Subcutaneous adipose tissue (tissue), 4 donors: Measurements from ENCODE around the gene PIK3IP1. TPM values are rescaled to one million over a fixed set of nuclear protein-coding genes. Genes with fewer than 3 reads are reported as not detected.

ENCODE experiments used
- total RNA-seq, 4 donors: library from RNA; depleted of rRNA; stranded (reverse); fragments of >200 nt; gene quantifications; one replicate each; pipeline ENCODE4 v1.1.0, GENCODE V29; 2016
- TF ChIP-seq, protein P1 (sequence below): fragments of 450-650 bp; IDR thresholded peaks from one replicate; pipeline ENCODE4 v1.5.1; 2016; ENCODE audit warnings: low read depth, mild to moderate bottlenecking, control low read depth, antibody characterized with exemption, moderate library complexity

The PIK3IP1 gene
- total RNA-seq, 4 donors from 2014 or later, result 39.9 to 179 (median 98.4) TPM

DNA sequence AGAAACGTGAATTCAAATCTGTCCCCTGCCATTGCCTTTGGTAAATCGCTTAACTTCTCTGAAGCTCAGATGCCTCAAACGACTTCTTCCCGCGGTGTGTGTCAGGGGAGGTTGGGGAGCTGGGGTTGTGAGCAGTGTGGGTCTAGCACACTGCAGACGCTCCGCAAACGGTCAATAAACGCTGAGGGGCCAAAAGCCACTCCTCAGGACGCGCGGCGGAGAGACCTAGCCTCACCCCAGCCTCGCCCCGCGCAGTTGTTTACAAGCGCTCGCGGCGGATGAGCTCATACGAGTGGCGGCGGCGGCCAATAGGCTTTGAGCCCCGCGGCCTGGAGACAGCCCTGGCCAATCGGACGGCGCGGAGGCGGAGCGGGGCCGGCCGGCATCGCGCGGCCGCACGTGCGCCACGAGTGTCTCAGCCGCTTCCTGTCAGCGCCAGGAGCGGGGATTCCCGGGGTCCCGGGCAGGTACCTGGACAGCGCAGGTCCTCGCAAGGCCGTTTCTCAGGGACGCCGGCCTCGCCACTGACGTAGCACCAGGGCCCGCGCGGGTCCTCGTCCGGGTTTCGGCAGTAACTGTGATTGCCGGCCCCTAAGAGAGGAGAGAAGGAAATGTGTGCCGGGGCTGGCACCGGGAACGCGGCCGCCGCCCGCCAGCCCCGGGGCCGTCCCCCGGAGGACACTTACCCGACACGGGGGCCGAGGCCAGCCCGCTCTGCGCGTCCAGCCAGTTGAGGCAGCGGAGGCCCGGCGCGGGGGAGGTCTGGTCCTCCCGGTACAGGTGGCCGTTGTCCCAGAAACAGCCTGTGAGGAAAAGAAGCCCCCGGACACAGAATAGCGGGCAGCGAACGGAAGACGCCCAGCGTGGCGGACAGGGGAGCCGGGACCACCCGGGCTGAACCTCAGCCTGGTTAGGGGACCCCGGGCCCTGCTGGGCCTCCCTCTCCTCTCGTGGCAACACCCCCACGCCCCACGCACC, 1.5 kb downstream of the PIK3IP1 start:
- TF ChIP-seq, protein P1, sequence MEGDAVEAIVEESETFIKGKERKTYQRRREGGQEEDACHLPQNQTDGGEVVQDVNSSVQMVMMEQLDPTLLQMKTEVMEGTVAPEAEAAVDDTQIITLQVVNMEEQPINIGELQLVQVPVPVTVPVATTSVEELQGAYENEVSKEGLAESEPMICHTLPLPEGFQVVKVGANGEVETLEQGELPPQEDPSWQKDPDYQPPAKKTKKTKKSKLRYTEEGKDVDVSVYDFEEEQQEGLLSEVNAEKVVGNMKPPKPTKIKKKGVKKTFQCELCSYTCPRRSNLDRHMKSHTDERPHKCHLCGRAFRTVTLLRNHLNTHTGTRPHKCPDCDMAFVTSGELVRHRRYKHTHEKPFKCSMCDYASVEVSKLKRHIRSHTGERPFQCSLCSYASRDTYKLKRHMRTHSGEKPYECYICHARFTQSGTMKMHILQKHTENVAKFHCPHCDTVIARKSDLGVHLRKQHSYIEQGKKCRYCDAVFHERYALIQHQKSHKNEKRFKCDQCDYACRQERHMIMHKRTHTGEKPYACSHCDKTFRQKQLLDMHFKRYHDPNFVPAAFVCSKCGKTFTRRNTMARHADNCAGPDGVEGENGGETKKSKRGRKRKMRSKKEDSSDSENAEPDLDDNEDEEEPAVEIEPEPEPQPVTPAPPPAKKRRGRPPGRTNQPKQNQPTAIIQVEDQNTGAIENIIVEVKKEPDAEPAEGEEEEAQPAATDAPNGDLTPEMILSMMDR, result no peak

DNA sequence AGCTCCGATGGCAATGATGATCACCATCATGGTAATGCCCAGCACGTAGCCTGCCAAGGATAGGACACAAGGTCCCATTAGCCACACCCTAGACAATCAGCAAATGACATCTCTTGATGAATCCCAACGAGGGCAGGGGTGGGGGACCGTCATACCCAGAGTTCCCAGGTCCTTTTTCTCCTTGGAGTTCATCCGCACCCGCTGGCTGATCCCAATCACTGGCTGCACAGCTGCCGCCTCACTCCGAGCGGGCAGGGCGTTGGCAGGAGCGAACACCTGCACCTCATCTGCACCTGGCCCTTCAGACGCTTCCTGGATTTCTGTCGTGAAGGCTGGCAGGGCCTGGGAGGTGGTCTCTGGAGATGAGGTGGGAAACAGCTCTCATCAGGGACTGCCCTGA, 2.9 kb downstream of the PIK3IP1 start:
- TF ChIP-seq, protein P1, result no peak

DNA sequence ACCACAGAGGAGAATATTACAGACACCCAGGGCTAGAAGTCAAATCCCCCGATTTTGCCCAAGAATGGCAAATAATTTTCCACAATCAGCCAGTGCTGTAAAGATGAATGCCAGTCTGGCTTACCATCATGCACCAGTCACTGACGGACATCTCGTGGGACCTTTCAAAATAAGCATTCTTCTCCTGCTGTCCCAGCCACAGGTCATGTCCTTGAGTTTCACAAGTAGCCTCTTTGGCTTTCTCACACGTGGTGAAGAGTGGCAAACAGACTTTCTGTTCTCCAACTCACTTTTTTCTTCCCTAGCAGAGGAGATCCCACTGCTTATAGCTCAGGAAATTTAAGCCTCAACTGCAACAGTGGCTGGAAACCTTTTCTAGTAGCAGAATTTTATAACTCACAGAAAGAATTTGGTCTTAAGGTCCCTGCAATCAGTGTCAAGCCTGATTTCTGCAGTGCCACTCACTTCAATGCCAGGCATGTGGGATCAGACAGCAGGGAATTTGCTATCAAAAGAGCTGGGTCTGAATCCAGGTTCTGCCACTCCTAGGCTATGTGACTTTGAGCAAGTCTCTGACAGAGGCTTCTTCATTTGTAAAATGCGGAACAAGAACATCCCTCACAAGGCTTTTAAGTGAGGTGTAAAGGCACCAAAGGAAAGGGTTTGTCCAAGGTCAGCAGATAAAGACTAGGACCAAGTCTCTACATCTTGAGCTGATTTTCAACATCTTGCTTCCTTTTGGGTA, 3.6 kb downstream of the PIK3IP1 start:
- TF ChIP-seq, protein P1, result no peak

DNA sequence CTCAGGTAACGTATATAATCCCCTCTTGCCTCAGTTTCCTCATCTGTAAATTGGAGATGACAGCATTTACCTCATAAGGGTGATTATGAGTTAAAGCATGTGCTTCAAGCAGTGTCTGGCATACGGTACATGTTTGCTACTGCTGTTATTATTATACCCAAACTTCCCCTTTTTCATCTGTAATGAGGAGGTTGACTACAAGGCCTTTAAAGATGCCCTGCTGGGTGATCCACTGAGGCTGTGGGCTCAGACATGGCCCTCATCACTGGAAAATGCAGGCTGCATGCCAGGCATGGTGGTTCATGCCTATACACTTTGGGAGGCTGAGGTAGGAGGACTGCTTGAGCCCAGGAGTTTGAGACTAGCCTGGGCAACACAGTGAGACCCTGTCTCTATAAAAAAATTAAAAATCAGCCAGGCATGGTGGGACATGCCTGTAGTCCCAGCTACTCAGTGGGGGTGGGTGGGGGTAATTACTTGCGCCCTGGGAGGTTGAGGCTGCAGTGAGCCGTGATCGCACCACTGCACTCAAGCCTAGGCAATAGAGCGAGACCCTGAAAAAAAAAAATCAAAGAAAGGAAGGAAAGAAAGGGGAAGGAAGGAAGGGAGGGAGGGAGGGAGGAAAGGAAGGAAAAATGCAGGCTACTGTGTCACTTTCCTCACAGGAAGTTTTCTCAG, 4.3 kb downstream of the PIK3IP1 start:
- TF ChIP-seq, protein P1, result no peak

DNA sequence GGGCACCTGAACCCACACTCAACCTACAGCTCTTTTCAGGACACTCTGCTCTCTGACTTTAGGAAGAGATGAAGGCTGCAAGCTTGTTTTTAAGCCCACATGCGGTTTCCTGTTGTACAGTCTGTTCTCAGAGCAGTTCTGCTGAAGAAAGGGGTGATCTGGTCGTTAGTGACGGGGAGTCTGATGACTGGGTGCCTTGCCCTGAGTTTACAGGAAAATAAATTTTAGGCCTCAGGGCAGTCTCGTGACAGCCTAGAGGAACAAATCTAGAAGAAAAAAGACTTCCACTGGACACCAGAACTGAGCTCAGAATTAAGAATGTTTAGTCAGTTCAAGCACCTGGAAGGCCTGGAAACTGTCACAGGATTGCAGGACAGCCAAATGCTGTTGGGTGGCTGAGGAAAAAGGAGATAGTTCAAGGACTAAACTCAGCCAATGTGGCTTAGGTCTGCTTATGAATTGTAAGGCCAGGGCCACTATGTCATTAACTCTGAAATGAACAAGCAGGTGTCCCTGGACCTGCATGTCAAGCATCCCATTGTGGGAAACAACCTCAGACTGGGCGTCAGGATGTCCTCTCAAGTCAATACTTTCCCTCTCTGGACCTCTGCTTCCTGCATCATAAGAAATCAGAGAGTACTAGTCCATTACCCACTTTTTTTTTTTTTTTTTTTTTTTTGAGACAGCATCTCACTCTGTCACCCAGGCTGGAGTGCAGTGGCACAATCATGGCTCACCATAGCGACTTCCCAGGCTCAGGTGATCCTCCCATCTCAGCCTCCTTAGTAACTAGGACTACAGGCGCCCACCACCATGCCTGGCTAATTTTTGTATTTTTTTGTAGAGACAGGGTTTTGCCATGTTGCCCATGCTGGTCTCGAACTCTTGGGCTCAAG, 5.7 kb downstream of the PIK3IP1 start:
- TF ChIP-seq, protein P1, result no peak

DNA sequence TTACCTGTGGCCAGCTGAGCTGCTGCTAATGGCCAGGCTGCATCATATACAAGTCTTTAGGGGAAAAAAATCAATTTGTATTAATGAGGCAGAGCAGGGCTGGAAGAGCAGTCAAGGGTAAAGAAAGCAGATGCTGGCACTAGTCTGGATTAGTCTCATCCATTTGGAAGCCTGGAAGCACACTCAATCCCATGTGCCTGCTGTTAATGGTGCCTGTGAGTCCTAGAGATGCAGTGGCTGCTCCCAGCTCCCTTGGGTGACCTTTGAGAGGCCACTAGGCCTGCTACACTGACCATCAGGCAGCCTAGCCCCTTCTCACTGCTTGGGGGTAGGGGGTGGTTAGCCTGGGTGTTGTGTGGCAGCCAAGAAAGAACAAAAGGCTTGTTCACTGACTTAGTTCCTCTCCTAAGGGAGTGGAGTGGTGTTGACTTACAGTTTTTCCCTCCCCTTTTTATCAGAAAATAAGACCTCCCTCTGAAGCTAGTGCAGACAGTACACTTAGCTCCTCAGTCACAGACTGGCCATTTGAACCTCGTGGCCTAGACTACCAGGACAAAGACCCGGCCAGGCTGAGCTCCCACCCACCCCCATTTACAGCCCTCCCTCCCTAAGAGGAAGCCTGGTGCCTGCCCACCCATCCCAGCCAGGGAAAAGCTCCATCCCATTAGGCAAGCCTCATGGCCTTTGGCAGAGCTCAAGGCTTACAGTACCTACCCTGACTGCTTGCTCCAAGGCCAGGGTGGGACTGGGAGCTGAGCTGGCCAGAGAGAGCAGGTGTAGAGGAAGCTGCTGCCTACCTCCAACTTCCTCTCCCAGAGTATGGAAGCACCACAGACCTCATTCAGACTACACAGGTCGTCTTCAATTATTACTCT, 7.8 kb downstream of the PIK3IP1 start:
- TF ChIP-seq, protein P1, result no peak
